Fibroblast of skin of left quadriceps (primary cell): ENCODE data around the gene IRS4.

Source experiments
- DNase-seq, 2 experiments: peaks; one replicate each; pipeline ENCODE4 v3.0.0-alpha.2; 2013; ENCODE audit warnings: low read depth in 2 of 2

Gene IRS4

GRCh38 chrX:108736509-108737479 is at the start of gene IRS4:
TSS of gene IRS4 (minus strand) at chrX:108736563.
- no peak for DNase-seq

GRCh38 chrX:108772549-108772948 is 36.2 kb upstream of the IRS4 start:
- DNase-seq, result no peak

- DNase-seq, result no peak
Observed at GRCh38 chrX:108763559-108763958, 27.2 kb upstream of the IRS4 start.

DNA sequence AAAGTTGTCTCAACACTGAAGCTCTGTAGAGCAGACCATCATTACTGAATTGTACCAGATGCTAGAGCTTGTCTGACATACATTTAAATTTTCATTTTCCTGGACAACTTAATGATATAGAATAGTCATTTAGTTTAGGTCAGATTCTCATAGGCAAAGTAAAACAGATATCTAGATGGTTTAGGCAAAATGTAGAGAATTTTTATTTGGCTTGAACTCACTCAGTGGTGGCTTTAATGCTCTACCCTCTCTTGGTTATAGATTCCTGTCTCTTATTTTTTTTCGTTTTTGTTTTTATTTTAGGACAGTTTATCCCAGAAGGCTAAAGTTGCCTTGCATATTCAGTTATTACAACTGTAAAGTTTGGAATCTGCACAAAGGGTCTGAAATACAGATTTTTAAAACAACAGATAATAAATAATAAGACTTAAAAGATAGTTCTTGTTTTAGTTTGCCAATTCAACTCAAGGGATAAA is 4.0 kb upstream of the IRS4 start:
- no peak for DNase-seq

DNA sequence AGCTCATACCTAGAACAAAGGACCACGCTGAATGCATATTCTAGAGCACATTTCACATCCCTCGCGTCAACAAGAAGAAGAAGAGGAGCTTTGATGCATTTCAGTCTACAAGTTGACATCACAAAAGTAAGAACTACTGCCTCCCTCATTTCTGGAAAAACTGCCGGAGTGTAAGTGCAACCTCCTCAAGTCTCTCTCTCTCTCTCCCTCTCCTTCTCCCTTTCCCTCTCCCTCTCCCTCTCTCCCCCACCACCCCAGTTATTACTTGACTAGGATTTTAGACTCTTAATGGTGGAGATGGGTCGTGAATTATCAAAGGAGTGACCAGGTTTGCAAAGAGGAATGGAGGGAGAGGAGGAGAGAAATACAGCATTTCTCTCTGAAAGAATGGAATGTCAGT is 1.4 kb upstream of the IRS4 start:
- no peak for DNase-seq

- DNase-seq, result no peak
Observed at GRCh38 chrX:108735679-108736508, 469 bp downstream of the IRS4 start.

- DNase-seq, result no peak
Observed at GRCh38 chrX:108735091-108735678, 1.2 kb downstream of the IRS4 start.

DNA sequence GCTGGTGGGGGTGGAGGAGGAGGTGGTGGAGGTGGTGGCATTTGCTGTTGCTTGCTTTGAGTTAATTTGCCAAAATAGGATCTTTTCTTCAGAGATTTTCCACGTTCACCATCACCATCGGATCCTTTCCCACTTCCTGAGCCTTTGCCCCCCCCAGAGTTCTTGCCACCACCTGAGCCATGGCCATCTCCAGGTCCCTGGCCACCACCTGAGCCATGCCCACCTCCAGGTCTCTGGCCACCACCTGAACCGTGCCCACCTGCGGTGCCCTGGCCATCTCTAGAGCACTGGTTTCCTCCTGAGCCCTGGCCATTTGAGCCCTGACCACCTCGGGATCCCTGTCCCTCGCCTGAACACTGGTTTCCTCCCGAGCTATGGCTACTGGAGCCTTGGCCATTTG is 1.9 kb downstream of the IRS4 start:
- no peak for DNase-seq

DNA sequence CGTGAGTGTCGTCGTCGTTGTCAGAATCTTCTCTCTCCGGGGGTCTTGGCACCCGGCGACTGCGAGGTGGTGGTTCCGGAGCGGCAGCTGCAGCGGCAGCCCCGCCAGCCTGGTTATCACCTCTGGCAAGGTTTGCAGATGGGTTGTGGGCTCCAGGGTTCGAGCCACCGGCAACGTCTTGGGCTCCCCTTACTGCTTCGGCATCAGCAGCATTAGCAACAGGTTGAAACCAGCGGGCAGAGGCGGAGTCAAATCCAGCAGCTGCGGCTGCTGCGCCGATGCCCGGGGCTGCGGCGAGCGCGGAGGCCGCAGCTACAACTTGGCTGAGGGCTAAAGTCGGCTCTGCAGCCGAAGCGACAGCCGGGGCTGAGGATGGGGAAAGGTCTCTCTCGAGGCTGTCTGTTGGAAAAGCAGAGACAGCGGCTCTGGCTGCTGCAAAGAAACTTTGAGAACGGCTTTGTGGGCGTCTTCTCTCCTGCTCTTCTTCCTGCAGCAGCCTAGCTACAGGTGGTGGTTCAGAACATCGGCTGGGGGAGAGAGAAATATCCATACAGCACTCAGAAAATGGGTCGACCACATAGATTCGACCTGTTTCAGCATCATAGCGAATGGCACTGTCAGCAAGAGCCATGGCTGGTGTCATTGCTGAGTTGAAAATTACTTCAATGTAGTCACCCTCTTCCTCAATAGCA is 3.6 kb downstream of the IRS4 start:
- DNase-seq, result no peak

- no peak for DNase-seq
Observed at GRCh38 chrX:108731153-108731552, 5.2 kb downstream of the IRS4 start.

DNA sequence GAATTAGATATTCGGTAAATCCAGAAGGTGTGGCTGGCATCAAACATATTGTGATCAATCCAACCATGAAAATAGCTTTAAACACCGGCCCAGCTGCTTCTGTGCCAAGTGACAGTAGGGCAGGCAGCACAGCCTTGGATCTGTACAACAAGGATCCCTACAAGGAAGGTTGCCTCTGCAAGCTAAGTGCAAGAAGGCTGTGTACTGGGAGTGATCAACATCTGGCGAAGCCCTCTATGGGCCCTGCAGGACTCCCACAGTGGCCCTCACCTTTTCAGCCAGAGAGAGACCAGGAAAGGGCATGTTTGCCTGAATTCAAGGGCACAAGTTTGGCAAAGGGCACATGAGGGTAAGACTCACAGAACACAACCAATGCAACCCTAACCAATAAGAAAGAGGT is 9.6 kb downstream of the IRS4 start:
- no peak for DNase-seq

DNA sequence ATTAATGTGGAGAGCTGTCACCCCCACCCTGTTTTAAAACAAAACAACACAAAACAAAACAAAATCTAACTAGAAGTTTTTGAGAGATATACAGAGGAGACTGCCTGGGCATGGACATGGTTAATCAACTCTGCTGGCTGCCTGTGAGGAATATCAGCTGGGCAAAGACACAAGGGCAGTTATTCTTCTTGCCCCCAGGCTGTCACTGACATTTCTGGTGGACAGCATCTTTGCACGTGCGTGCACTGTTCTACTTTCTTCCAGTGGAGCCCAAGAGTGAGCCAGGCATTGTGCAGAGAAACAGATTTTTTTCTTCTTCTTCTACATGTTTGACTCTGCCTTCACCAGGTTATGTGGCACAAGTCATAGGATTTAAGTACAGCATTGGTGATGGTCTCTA is 13.8 kb downstream of the IRS4 start:
- DNase-seq, result no peak

- no peak for DNase-seq
Observed at GRCh38 chrX:108712886-108713285, 23.5 kb downstream of the IRS4 start.

DNA sequence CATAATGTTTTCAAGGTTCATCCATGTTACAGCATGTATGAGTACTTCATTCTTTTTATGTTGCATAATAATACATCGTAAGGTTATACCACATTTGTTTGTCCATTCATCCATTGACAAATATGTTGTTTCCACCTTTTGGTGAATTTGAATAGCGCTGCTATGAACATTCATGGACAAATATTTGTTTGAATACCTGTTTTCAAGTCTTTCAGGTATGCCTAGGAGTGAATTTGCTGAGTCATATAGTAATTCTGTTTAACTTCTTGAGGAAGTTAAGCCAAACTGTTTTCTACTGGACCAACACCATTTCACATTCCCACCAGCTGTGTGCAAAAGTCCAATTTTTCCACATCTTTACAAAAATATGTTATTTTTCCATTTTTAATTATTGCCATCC is 31.5 kb downstream of the IRS4 start:
- DNase-seq, result no peak

GRCh38 chrX:108702530-108702929 is 33.8 kb downstream of the IRS4 start:
- DNase-seq, result no peak

DNA sequence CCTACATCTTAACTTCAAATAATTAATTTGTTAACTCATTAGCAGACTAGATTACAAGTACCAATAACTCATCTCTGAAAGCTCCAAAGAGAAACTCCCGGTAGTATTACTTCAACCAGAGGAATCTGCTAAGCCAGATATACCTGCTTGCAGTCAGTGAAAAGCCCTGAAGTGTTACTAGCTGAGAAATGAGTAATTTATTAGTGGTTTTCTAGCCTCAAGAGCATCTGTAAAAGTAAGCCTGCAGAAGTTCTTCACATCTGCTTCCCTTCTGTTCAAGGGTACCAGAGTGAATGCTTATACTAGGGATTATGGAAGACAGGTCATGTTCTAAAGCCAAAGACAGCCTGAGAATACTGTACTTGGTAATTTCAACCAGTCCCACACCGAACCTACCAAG is 34.7 kb downstream of the IRS4 start:
- no peak for DNase-seq

GRCh38 chrX:108699368-108699767 is 37.0 kb downstream of the IRS4 start:
- peak; percentile 12 for DNase-seq

DNA sequence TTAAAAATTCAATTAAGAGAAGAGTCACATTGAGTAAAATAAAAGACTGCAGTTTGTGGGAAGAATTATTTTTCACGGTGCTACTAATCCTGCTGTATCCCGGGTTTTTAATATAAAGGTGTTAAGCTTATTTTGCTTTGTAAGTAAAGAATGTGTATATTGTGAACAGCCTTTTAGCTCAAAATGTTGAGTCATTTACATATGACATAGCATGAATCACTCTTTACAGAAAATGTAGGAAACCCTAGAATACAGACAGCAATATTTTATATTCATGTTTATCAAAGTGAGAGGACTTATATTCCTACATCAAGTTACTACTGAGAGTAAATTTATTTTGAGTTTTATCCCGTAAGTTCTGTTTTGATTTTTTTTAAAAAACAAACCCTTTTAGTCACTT is 39.7 kb downstream of the IRS4 start:
- DNase-seq, result no peak
